SK-N-SH (cell line): ENCODE measurements around the gene MCTP1. TPM values are rescaled to one million over a fixed set of nuclear protein-coding genes. Genes with fewer than 3 reads are reported as not detected.

Experiments used
- CTCF ChIA-PET: fragments of 300-600, 350-600 bp; formaldehyde crosslinking; extraction: SDS; loops from one replicate; lab custom pipeline; 2021; lab: Yijun Ruan, JAX
- POLR2A ChIA-PET: fragments of 350-600 bp; sonication (Branson Sonifier 250); formaldehyde crosslinking; extraction: SDS; loops from one replicate; lab custom pipeline; 2020; ENCODE audit warnings: antibody characterized with exemption, inconsistent platforms; lab: Yijun Ruan, JAX
- DNase-seq: peaks from one replicate; pipeline ENCODE4 v3.0.0; 2012
- H2AFZ ChIP-seq: fragments of 200-600 bp; sonication (generic); 2 replicates; pipeline ENCODE4 v1.8.1; 2016; ENCODE audit warnings: antibody characterized with exemption, mild to moderate bottlenecking, low read depth
- H3F3A ChIP-seq: fragments of 200-600 bp; sonication (generic); replicated peaks from 2 replicates; pipeline ENCODE3; 2016; ENCODE audit warnings: antibody characterized with exemption, mild to moderate bottlenecking; ENCODE audit not compliant: insufficient read depth
- H3K27ac ChIP-seq, 2 experiments: fragments of 200-500 bp in 1 of 2; fragments of 200-600 bp in 1 of 2; sonication (Bioruptor generic) in 1 of 2; sonication (generic), shearing (Covaris generic) in 1 of 2; 2 replicates each; pipeline versions ENCODE4 v1.5.1 to v1.6.1; 2014 to 2016; ENCODE audit warnings: low read depth in 2 of 2, inconsistent platforms in 1 of 2, low read length in 1 of 2, mild to moderate bottlenecking in 1 of 2, mixed read lengths in 1 of 2
- H3K27me3 ChIP-seq: fragments of 200-600 bp; sonication (generic), shearing (Covaris generic); 2 replicates; pipeline ENCODE4 v1.6.1; 2016; ENCODE audit warnings: mixed run types; ENCODE audit not compliant: insufficient read depth
- H3K36me3 ChIP-seq, 2 experiments: fragments of 200-500 bp in 1 of 2; fragments of 200-600 bp in 1 of 2; sonication (Bioruptor generic) in 1 of 2; sonication (generic) in 1 of 2; replicated peaks in 1 of 2; 2 replicates each; pipeline versions ENCODE3 to v1.5.1; 2014 to 2016; ENCODE audit warnings: low read length in 1 of 2, mild to moderate bottlenecking in 1 of 2; ENCODE audit not compliant: insufficient read depth in 2 of 2, control insufficient read depth in 1 of 2
- H3K4me1 ChIP-seq, 2 experiments: fragments of 200-500 bp in 1 of 2; fragments of 200-600 bp in 1 of 2; sonication (Bioruptor generic) in 1 of 2; sonication (generic), shearing (Covaris generic) in 1 of 2; 2 replicates each; pipeline versions ENCODE4 v1.5.1 to v1.6.1; 2014 to 2016; ENCODE audit warnings: low read depth in 1 of 2, low read length in 1 of 2, mixed run types in 1 of 2; ENCODE audit not compliant: insufficient read depth in 2 of 2, control insufficient read depth in 1 of 2
- H3K4me2 ChIP-seq: fragments of 200-600 bp; sonication (generic), shearing (Covaris generic); 2 replicates; pipeline ENCODE4 v1.6.1; 2017; ENCODE audit warnings: mixed run types
- H3K4me3 ChIP-seq, 2 experiments: fragments of 200-500 bp in 1 of 2; fragments of 200-600 bp in 1 of 2; sonication (Bioruptor generic) in 1 of 2; sonication (generic), shearing (Covaris generic) in 1 of 2; 2 replicates each; pipeline versions ENCODE4 v1.5.1 to v1.8.1; 2014 to 2016; ENCODE audit warnings: low read depth in 2 of 2, inconsistent platforms in 1 of 2, low read length in 1 of 2, mild to moderate bottlenecking in 1 of 2, mixed read lengths in 1 of 2, moderate library complexity in 1 of 2
- H3K79me2 ChIP-seq: fragments of 200-600 bp; sonication (generic); 2 replicates; pipeline ENCODE4 v1.8.1; 2017; ENCODE audit warnings: mild to moderate bottlenecking; ENCODE audit not compliant: insufficient read depth
- H3K9ac ChIP-seq: fragments of 200-600 bp; sonication (generic); 2 replicates; pipeline ENCODE4 v1.6.1; 2017; ENCODE audit warnings: mixed run types
- H3K9me2 ChIP-seq: fragments of 200-600 bp; sonication (generic); 2 replicates; pipeline ENCODE4 v1.6.1; 2017; ENCODE audit warnings: mixed run types
- H3K9me3 ChIP-seq: fragments of 200-600 bp; sonication (generic); 2 replicates; pipeline ENCODE4 v1.6.1; 2017; ENCODE audit warnings: mixed run types, mild to moderate bottlenecking, moderate library complexity
- H4K20me1 ChIP-seq: fragments of 200-600 bp; sonication (generic); 2 replicates; pipeline ENCODE4 v1.6.1; 2017; ENCODE audit warnings: mild to moderate bottlenecking, mixed run types; ENCODE audit not compliant: insufficient read depth
- CHD2 ChIP-seq: fragments of 150-350 bp; IDR thresholded peaks from 2 replicates; pipeline ENCODE4 v1.6.1; 2018; ENCODE audit warnings: low read length; ENCODE audit not compliant: partially characterized antibody
- EZH2phosphoT487 ChIP-seq: fragments of 200-600 bp; sonication (generic); IDR thresholded peaks from 2 replicates; pipeline ENCODE4 v1.6.1; 2017; ENCODE audit warnings: low read depth, mixed run types, mild to moderate bottlenecking, antibody characterized with exemption, moderate library complexity, borderline replicate concordance
- FOXJ3 ChIP-seq: sonication (generic); formaldehyde crosslinking; IDR thresholded peaks from 2 replicates; pipeline ENCODE4 v1.5.1; 2020; ENCODE audit warnings: mild to moderate bottlenecking, missing genetic modification reagents
- GABPA ChIP-seq: IDR thresholded peaks from 2 replicates; pipeline ENCODE4 v1.4.0; 2012; ENCODE audit warnings: low read depth, mild to moderate bottlenecking
- GATA2 ChIP-seq: sonication (generic); formaldehyde crosslinking; IDR thresholded peaks from 2 replicates; pipeline ENCODE4 v1.5.0; 2020; ENCODE audit warnings: mild to moderate bottlenecking, missing genetic modification reagents
- JUND ChIP-seq: IDR thresholded peaks from 2 replicates; pipeline ENCODE4 v1.4.0; 2012
- MAX ChIP-seq: IDR thresholded peaks from 2 replicates; pipeline ENCODE4 v1.4.0; 2012; ENCODE audit warnings: low read depth
- MEF2A ChIP-seq: IDR thresholded peaks from 2 replicates; pipeline ENCODE4 v1.4.0; 2012; ENCODE audit warnings: low read depth, borderline replicate concordance
- MXI1 ChIP-seq: IDR thresholded peaks from 2 replicates; pipeline ENCODE4 v1.6.1; 2012; ENCODE audit warnings: mild to moderate bottlenecking, low read depth, low read length, improper control_type of control experiment
- NFIC ChIP-seq: IDR thresholded peaks from 2 replicates; pipeline ENCODE4 v1.4.0; 2012; ENCODE audit warnings: borderline replicate concordance
- NRF1 ChIP-seq: IDR thresholded peaks from 2 replicates; pipeline ENCODE4 v1.6.1; 2012; ENCODE audit warnings: low read depth, mild to moderate bottlenecking, low read length
- POLR2AphosphoS5 ChIP-seq: IDR thresholded peaks from 2 replicates; pipeline ENCODE4 v1.6.1; 2012; ENCODE audit warnings: low read depth, low read length
- RAD21 ChIP-seq: IDR thresholded peaks from 2 replicates; pipeline ENCODE4 v1.6.1; 2012; ENCODE audit warnings: mild to moderate bottlenecking, low read length
- SMC3 ChIP-seq: IDR thresholded peaks from 2 replicates; pipeline ENCODE4 v1.6.1; 2012; ENCODE audit warnings: low read depth, low read length, improper control_type of control experiment
- TAF1 ChIP-seq: IDR thresholded peaks from 2 replicates; pipeline ENCODE4 v1.6.1; 2012; ENCODE audit warnings: low read depth, mild to moderate bottlenecking, low read length, moderate library complexity, borderline replicate concordance
- TCF12 ChIP-seq: IDR thresholded peaks from 2 replicates; pipeline ENCODE4 v1.4.0; 2012
- YY1 ChIP-seq: IDR thresholded peaks from 2 replicates; pipeline ENCODE4 v1.4.0; 2012; ENCODE audit warnings: low read depth, mild to moderate bottlenecking
- polyA plus RNA-seq, 3 experiments: library from polyadenylated mRNA; depleted of rRNA; stranded (reverse); fragments of >200 nt; gene quantifications; 2 replicates each; pipeline ENCODE4 v1.2.3, GENCODE V29; 2012
- TF ChIP-seq, protein P1 (sequence below): fragments of 200-600 bp; sonication (generic); IDR thresholded peaks from 2 replicates; pipeline ENCODE4 v1.6.1; 2017; ENCODE audit warnings: antibody characterized with exemption, mild to moderate bottlenecking, moderate library complexity
- TF ChIP-seq, protein P2 (sequence below): IDR thresholded peaks from 2 replicates; pipeline ENCODE4 v1.4.0; 2012; ENCODE audit warnings: low read depth, borderline replicate concordance

MCTP1 gene
- polyA plus RNA-seq, 1 of the 3 experiments (the other 2 are of a cell fraction): 0.53 TPM

DNA sequence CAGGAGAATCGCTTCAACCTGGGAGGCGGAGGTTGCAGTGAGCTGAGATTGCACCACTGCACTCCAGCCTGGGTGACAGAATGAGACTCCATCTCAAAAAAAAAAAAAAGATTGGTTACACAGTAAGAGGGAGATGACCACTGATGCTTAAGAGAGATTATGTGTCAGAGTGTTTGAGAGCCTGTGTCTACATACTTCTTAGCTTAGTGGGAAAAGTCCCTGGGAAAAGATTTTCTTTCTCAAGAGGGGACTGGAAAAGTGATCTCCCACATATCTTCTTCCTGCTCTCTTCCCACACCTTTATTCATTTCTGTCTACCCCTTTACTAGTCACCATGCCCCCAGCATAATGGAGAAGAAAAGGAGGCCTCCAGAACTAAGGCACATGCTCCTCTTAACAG is 55.2 kb downstream of the MCTP1 start (continued):
- TF ChIP-seq TCF12 (no peak), CHD2 (no peak), MEF2A (no peak), MXI1 (no peak), SMC3 (no peak), TAF1 (no peak), EZH2phosphoT487 (no peak)
- TF ChIP-seq, protein P1, sequence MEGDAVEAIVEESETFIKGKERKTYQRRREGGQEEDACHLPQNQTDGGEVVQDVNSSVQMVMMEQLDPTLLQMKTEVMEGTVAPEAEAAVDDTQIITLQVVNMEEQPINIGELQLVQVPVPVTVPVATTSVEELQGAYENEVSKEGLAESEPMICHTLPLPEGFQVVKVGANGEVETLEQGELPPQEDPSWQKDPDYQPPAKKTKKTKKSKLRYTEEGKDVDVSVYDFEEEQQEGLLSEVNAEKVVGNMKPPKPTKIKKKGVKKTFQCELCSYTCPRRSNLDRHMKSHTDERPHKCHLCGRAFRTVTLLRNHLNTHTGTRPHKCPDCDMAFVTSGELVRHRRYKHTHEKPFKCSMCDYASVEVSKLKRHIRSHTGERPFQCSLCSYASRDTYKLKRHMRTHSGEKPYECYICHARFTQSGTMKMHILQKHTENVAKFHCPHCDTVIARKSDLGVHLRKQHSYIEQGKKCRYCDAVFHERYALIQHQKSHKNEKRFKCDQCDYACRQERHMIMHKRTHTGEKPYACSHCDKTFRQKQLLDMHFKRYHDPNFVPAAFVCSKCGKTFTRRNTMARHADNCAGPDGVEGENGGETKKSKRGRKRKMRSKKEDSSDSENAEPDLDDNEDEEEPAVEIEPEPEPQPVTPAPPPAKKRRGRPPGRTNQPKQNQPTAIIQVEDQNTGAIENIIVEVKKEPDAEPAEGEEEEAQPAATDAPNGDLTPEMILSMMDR: no peak

DNA sequence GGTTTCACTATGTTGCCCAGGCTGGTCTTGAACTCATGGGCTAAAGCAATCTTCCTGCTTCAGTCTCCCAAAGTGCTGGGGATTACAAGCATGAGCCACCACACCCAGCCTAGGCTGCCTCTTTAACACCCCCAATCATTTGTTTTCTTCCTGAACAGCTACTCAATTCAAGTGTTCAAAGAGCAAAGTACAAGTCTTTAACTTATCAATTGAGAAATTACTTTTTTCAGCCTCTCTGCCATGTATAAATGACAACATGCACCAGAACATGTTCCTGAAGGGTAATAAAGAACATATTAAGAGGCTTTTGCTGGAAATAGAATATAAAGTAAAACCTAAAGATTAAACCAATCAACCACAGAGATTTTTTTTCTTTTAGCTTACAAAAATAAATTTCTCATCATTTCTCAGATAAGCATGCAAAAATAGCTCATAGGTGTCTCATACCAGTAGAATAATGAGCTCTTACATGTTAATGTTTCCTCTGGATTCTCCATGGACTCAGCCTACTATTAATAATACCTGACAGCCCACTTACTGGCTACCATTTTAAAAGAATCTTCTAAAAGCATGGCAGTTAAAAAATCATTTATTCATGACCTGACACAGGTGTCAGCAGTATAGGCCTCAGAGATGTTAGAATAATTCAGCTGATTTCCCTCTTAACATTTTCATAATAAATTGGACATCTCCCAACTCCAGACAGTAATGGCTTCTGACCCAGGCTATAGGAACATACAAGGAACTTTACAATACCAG is 60.0 kb downstream of the MCTP1 start:
- H3K9ac ChIP-seq: no peak overlapping the region
- no peaks in the 10 kb centered on the region for H3K79me2 ChIP-seq
- H3K36me3 ChIP-seq: no peaks in the 10 kb centered on the region
- H3K4me2 ChIP-seq: no peak overlapping the region
- POLR2A ChIA-PET: no interaction called here
- H3K9me2 ChIP-seq: no peaks in the 10 kb centered on the region
- no peaks in the 10 kb centered on the region for H3K4me1 ChIP-seq
- TF ChIP-seq FOXJ3 (CRISPR knock-in tag) (no peak), POLR2AphosphoS5 (no peak), JUND (no peak), EZH2phosphoT487 (no peak), NRF1 (no peak), GABPA (no peak), MAX (no peak), GATA2 (CRISPR knock-in tag) (no peak), NFIC (no peak), MXI1 (no peak), RAD21 (no peak), YY1 (no peak)
- TF ChIP-seq, protein P1: no peak
- TF ChIP-seq, protein P2, sequence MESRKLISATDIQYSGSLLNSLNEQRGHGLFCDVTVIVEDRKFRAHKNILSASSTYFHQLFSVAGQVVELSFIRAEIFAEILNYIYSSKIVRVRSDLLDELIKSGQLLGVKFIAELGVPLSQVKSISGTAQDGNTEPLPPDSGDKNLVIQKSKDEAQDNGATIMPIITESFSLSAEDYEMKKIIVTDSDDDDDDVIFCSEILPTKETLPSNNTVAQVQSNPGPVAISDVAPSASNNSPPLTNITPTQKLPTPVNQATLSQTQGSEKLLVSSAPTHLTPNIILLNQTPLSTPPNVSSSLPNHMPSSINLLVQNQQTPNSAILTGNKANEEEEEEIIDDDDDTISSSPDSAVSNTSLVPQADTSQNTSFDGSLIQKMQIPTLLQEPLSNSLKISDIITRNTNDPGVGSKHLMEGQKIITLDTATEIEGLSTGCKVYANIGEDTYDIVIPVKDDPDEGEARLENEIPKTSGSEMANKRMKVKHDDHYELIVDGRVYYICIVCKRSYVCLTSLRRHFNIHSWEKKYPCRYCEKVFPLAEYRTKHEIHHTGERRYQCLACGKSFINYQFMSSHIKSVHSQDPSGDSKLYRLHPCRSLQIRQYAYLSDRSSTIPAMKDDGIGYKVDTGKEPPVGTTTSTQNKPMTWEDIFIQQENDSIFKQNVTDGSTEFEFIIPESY: no peak
- TF ChIP-seq, all 33 proteins: peak for 0
- Histone ChIP-seq H3F3A (no peaks in the 10 kb centered on the region), H3K27ac (no peak overlapping the region), H4K20me1 (no peaks in the 10 kb centered on the region), H2AFZ (no peak overlapping the region), H3K27me3 (no peaks in the 10 kb centered on the region), H3K9me3 (no peaks in the 10 kb centered on the region), H3K4me3 (no peak overlapping the region)
- CTCF ChIA-PET: interaction anchor here (0.9 kb wide), 1 partner anchor 39 kb away, joined by 3 read pairs; no protein-coding TSS in a partner anchor
- no peak for DNase-seq
